GM18909 (cell line): Measurements from ENCODE around the gene PRDM10.
A peak's percentile ranks its signal among the peaks of the same experiment; 100 is the strongest.
"Not testable (repeated sequence)": the region's sequence is repeated elsewhere in the genome, so short reads cannot be mapped to it uniquely, and the experiment has no call there.

Experiments
- ATAC-seq: cut with Tn5 transposase; IDR thresholded peaks from one replicate; pipeline ENCODE4 v1.9.1; 2021; ENCODE audit warnings: mild to moderate bottlenecking; ENCODE audit not compliant: unreplicated experiment, poor library complexity

The PRDM10 gene

GRCh38 chr11:129928923-129929692 is 73.5 kb downstream of the PRDM10 start:
- ATAC-seq: no peak

GRCh38 chr11:129922674-129923073 is 80.0 kb downstream of the PRDM10 start:
- ATAC-seq: no peak

GRCh38 chr11:129918361-129918760 is 84.3 kb downstream of the PRDM10 start:
- no peak for ATAC-seq

- ATAC-seq: no peak
Observed at GRCh38 chr11:129917231-129917630, 85.4 kb downstream of the PRDM10 start.

GRCh38 chr11:129911298-129911697 is 91.3 kb downstream of the PRDM10 start:
- ATAC-seq: no peak

- ATAC-seq: no peak
Observed at GRCh38 chr11:129910360-129910759, 92.3 kb downstream of the PRDM10 start.

GRCh38 chr11:129905402-129905801 is 97.2 kb downstream of the PRDM10 start:
- no peak for ATAC-seq

GRCh38 chr11:129896062-129896461 is 106.6 kb downstream of the PRDM10 start:
- ATAC-seq: no peak

- peak; percentile 95 for ATAC-seq
Observed at GRCh38 chr11:129895126-129896041, 107.3 kb downstream of the PRDM10 start, which contains the start of gene NFRKB. Gene NFRKB, minus strand, starts transcription at chr11:129895578. Its CDS starts 2,729 bp downstream, at chr11:129892849.

- ATAC-seq: peak; percentile 17
Observed at GRCh38 chr11:129894278-129895125, 108.1 kb downstream of the PRDM10 start.

GRCh38 chr11:129888451-129888850 is 114.2 kb downstream of the PRDM10 start:
- no peak for ATAC-seq

GRCh38 chr11:129885381-129885780 is 117.3 kb downstream of the PRDM10 start:
- no peak for ATAC-seq

- ATAC-seq: no peak
Observed at GRCh38 chr11:129884581-129884980, 118.1 kb downstream of the PRDM10 start.

GRCh38 chr11:129881570-129882170 is 121.0 kb downstream of the PRDM10 start:
- peak; percentile 59 for ATAC-seq

- no peak for ATAC-seq
Observed at GRCh38 chr11:129880311-129880710, 122.3 kb downstream of the PRDM10 start.

- no peak for ATAC-seq
Observed at GRCh38 chr11:129871914-129872313, 130.7 kb downstream of the PRDM10 start.

- ATAC-seq: not testable (repeated sequence)
Observed at GRCh38 chr11:129868626-129869025, 134.0 kb downstream of the PRDM10 start.

GRCh38 chr11:129866311-129866710 is 136.3 kb downstream of the PRDM10 start:
- ATAC-seq: no peak

- no peak for ATAC-seq
Observed at GRCh38 chr11:129865701-129866100, 136.9 kb downstream of the PRDM10 start.

GRCh38 chr11:129864811-129865210 is 137.8 kb downstream of the PRDM10 start:
- no peak for ATAC-seq
